Smooth muscle cell (in vitro differentiated cells): ENCODE measurements around the gene ABRACL. TPM values are rescaled to one million over a fixed set of nuclear protein-coding genes. Genes with fewer than 3 reads are reported as not detected.
"Not testable (repeated sequence)": the region's sequence is repeated elsewhere in the genome, so short reads cannot be mapped to it uniquely, and the experiment has no call there.

Experiments
- DNase-seq: peaks from one replicate; lab custom pipeline; 2025; ENCODE audit not compliant: unreplicated experiment; lab: John Stamatoyannopoulos, UW
- H2AFZ ChIP-seq: fragments of 200-600 bp; sonication (generic); 2 replicates; pipeline ENCODE4 v1.6.0; 2016; ENCODE audit warnings: antibody characterized with exemption, low read depth, mild to moderate bottlenecking
- H3F3A ChIP-seq: fragments of 200-600 bp; sonication (generic); 2 replicates; pipeline ENCODE4 v1.6.0; 2017; ENCODE audit warnings: antibody characterized with exemption, low read depth
- H3K27ac ChIP-seq: fragments of 200-600 bp; sonication (generic); 2 replicates; pipeline ENCODE4 v1.5.1; 2016; ENCODE audit warnings: low read depth, mild to moderate bottlenecking
- H3K27me3 ChIP-seq: fragments of 200-600 bp; sonication (generic); 2 replicates; pipeline ENCODE4 v1.6.1; 2016; ENCODE audit warnings: low read depth, mild to moderate bottlenecking
- H3K36me3 ChIP-seq: fragments of 200-600 bp; sonication (generic); 2 replicates; pipeline ENCODE4 v1.5.1; 2016; ENCODE audit warnings: low read depth
- H3K4me1 ChIP-seq: fragments of 200-600 bp; sonication (generic); 2 replicates; pipeline ENCODE4 v1.5.1; 2016; ENCODE audit warnings: low read depth
- H3K4me2 ChIP-seq: fragments of 200-600 bp; sonication (generic); 2 replicates; pipeline ENCODE4 v1.6.0; 2016; ENCODE audit warnings: mild to moderate bottlenecking
- H3K4me3 ChIP-seq: fragments of 200-600 bp; sonication (generic); 2 replicates; pipeline ENCODE4 v1.5.1; 2016; ENCODE audit warnings: mild to moderate bottlenecking
- H3K79me2 ChIP-seq: fragments of 200-600 bp; sonication (generic); 2 replicates; pipeline ENCODE4 v1.6.0; 2016; ENCODE audit warnings: low read depth, mild to moderate bottlenecking
- H3K9ac ChIP-seq: fragments of 200-600 bp; sonication (generic); 2 replicates; pipeline ENCODE4 v1.6.0; 2016; ENCODE audit warnings: low read depth
- H3K9me3 ChIP-seq: fragments of 200-600 bp; sonication (generic); replicated peaks from 2 replicates; pipeline ENCODE4 v1.5.1; 2016; ENCODE audit warnings: low read depth
- H4K20me1 ChIP-seq: fragments of 200-600 bp; sonication (generic); 2 replicates; pipeline ENCODE4 v1.6.0; 2016; ENCODE audit warnings: low read depth
- CTCF ChIP-seq: fragments of 200-600 bp; sonication (generic); IDR thresholded peaks from 2 replicates; pipeline ENCODE4 v1.5.1; 2017; ENCODE audit warnings: borderline replicate concordance, mild to moderate bottlenecking, antibody characterized with exemption; ENCODE audit not compliant: insufficient read depth, poor library complexity, severe bottlenecking
- WGBS: methylation state at CpG from one replicate; pipeline ENCODE4 v1.1.7; 2016; ENCODE audit warnings: low lambda C conversion rate; 5-methylcytosine and 5-hydroxymethylcytosine counted together
- polyA plus RNA-seq: library from polyadenylated mRNA; unstranded; fragments of >200 nt; fragmentation: Nextera tagmentation; extraction: Ambion mirVana; gene quantifications from 2 replicates; pipeline ENCODE4 v1.2.1, GENCODE V29; 2016
- total RNA-seq: library from RNA; depleted of rRNA; stranded (reverse); fragments of >200 nt; gene quantifications from 2 replicates; pipeline ENCODE4 v1.2.3, GENCODE V29; 2014

ABRACL gene
- total and polyA plus RNA-seq, 2 experiments from 2014 or later = 40.3 to 47.9 TPM

- H3K4me2 ChIP-seq = no peak overlapping the region
- WGBS = 50% methylated on average over 5 of the region's 5 CpGs
- no peak for DNase-seq
These were observed 37.3 kb upstream of the ABRACL start for GRCh38 chr6:138991206-138991605.

GRCh38 chr6:138992965-138993364 lies 35.6 kb upstream of the ABRACL start:
- H3K27ac ChIP-seq, H3F3A ChIP-seq, H3K27me3 ChIP-seq, H3K4me1 ChIP-seq, H3K9ac ChIP-seq, H3K9me3 ChIP-seq, DNase-seq, H3K79me2 ChIP-seq, H3K4me2 ChIP-seq, H2AFZ ChIP-seq, H3K36me3 ChIP-seq, H4K20me1 ChIP-seq, H3K4me3 ChIP-seq: not testable (repeated sequence)
- WGBS = 94% methylated on average over 5 of the region's 5 CpGs

More at GRCh38 chr6:138991206-138991605, 37.3 kb upstream of the ABRACL start:
- Histone ChIP-seq H3K9me3 (no peaks in the 10 kb centered on the region), H3K4me1 (peaks cover 2% of the 10 kb centered on the region), H3K36me3 (no peaks in the 10 kb centered on the region), H3K27ac (no peak overlapping the region), H3K9ac (no peak overlapping the region), H3F3A (no peaks in the 10 kb centered on the region), H3K4me3 (no peak overlapping the region), H3K27me3 (no peaks in the 10 kb centered on the region), H4K20me1 (peaks cover 9% of the 10 kb centered on the region), H3K79me2 (peaks cover 9% of the 10 kb centered on the region), H2AFZ (peak overlapping the region; percentile 62)
- TF ChIP-seq CTCF = no peak

- not testable (repeated sequence) for H3F3A ChIP-seq, DNase-seq, H3K4me3 ChIP-seq, H3K9me3 ChIP-seq, H3K4me2 ChIP-seq, H2AFZ ChIP-seq, H4K20me1 ChIP-seq, H3K4me1 ChIP-seq, H3K27ac ChIP-seq, H3K36me3 ChIP-seq, H3K79me2 ChIP-seq, H3K27me3 ChIP-seq, H3K9ac ChIP-seq
- 73% methylated on average over 1 of the region's 1 CpG for WGBS
These were observed 35.1 kb upstream of the ABRACL start for GRCh38 chr6:138993410-138993809.

GRCh38 chr6:138996524-138996923 lies 32.0 kb upstream of the ABRACL start:
- WGBS = 95% methylated on average over 3 of the region's 3 CpGs
- no peaks in the 10 kb centered on the region for H4K20me1 ChIP-seq
- H3K4me3 ChIP-seq = no peak overlapping the region
- H3K79me2 ChIP-seq = no peaks in the 10 kb centered on the region
- no peak overlapping the region for H3K27ac ChIP-seq
- no peaks in the 10 kb centered on the region for H3K9me3 ChIP-seq
- H3F3A ChIP-seq = no peaks in the 10 kb centered on the region
- no peak for TF ChIP-seq CTCF
- H3K4me1 ChIP-seq = no peaks in the 10 kb centered on the region
- DNase-seq = no peak
- no peaks in the 10 kb centered on the region for H3K36me3 ChIP-seq
- no peaks in the 10 kb centered on the region for H3K27me3 ChIP-seq
- H3K4me2 ChIP-seq = no peak overlapping the region
- H2AFZ ChIP-seq = no peak overlapping the region
- no peak overlapping the region for H3K9ac ChIP-seq

GRCh38 chr6:138997136-138997535 lies 31.4 kb upstream of the ABRACL start:
- H3F3A ChIP-seq = no peaks in the 10 kb centered on the region
- WGBS = 95% methylated on average over 5 of the region's 5 CpGs
- no peak overlapping the region for H2AFZ ChIP-seq
- H3K27me3 ChIP-seq = no peaks in the 10 kb centered on the region
- H3K4me3 ChIP-seq = no peak overlapping the region
- H3K36me3 ChIP-seq = no peaks in the 10 kb centered on the region
- no peaks in the 10 kb centered on the region for H3K4me1 ChIP-seq
- H3K9ac ChIP-seq = no peak overlapping the region
- no peak overlapping the region for H3K4me2 ChIP-seq
- no peak for DNase-seq
- no peak for TF ChIP-seq CTCF
- H3K9me3 ChIP-seq = no peaks in the 10 kb centered on the region
- H4K20me1 ChIP-seq = no peaks in the 10 kb centered on the region
- no peak overlapping the region for H3K27ac ChIP-seq
- H3K79me2 ChIP-seq = no peaks in the 10 kb centered on the region
